PFSK-1 (cell line): ENCODE data around the gene FCHSD1.

Experiments
- FOXP2 ChIP-seq: optimal IDR thresholded peaks from 2 replicates; pipeline ENCODE3; 2011; ENCODE audit warnings: borderline replicate concordance, control low read depth, inconsistent platforms; ENCODE audit not compliant: insufficient read depth; ENCODE audit errors: extremely low read length, extremely low read depth
- POLR2AphosphoS5 ChIP-seq: IDR thresholded peaks from 2 replicates; pipeline ENCODE4 v1.6.1; 2012; ENCODE audit warnings: low read depth, mild to moderate bottlenecking, control low read depth, low read length, moderate library complexity
- REST ChIP-seq, 2 experiments: IDR thresholded peaks; 2 replicates each; pipeline versions ENCODE4 v1.6.1 to v1.8.0; 2011 to 2012; ENCODE audit warnings: low read depth in 2 of 2, low read length in 2 of 2, control low read depth in 1 of 2, inconsistent platforms in 1 of 2, mild to moderate bottlenecking in 1 of 2, moderate library complexity in 1 of 2; ENCODE audit not compliant: insufficient read depth in 1 of 2
- SIN3A ChIP-seq: IDR thresholded peaks from 2 replicates; pipeline ENCODE4 v1.6.1; 2012; ENCODE audit warnings: mild to moderate bottlenecking, low read length, moderate library complexity, borderline replicate concordance; ENCODE audit not compliant: insufficient read depth
- TAF1 ChIP-seq: IDR thresholded peaks from 2 replicates; pipeline ENCODE4 v1.6.1; 2012; ENCODE audit warnings: low read length, control low read depth, borderline replicate concordance; ENCODE audit not compliant: insufficient read depth

The FCHSD1 gene

GRCh38 chr5:141635646-141636045 lies 15.6 kb downstream of the FCHSD1 start:
- TF ChIP-seq TAF1 (no peak), FOXP2 (no peak), SIN3A (no peak), POLR2AphosphoS5 (no peak)

DNA sequence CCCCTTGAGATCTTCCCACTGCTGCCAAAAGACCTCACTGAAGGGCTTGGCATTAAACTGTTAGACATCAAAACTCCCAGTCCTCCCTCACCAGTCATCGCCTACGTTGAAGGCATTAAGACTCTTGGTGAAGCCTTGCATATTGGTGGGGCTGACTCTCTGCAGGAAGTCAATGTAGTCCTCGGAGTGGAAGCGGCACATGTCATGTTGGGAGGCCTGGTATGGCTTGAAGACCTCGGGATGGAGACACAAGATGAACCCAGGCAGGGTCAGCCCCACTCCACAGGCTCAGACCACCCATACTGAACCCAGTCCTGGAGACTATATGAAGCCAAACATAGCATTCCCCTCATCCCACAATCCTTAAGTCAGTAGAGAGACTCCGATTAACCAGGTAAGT lies 16.5 kb downstream of the FCHSD1 start:
- TF ChIP-seq REST (IDR thresholded peaks at IDR 0.05; ENCODE audit: insufficient read depth in 1 of 2, low read depth in 2 of 2, low read length in 2 of 2) (no peak), SIN3A (no peak), FOXP2 (no peak), POLR2AphosphoS5 (no peak), TAF1 (no peak)

- TF ChIP-seq POLR2AphosphoS5 (no peak), FOXP2 (no peak), TAF1 (no peak), SIN3A (no peak), REST (IDR thresholded peaks at IDR 0.05; ENCODE audit: insufficient read depth in 1 of 2, low read depth in 2 of 2, low read length in 2 of 2) (no peak)
Measured at GRCh38 chr5:141633871-141634561, 17.2 kb downstream of the FCHSD1 start.

DNA sequence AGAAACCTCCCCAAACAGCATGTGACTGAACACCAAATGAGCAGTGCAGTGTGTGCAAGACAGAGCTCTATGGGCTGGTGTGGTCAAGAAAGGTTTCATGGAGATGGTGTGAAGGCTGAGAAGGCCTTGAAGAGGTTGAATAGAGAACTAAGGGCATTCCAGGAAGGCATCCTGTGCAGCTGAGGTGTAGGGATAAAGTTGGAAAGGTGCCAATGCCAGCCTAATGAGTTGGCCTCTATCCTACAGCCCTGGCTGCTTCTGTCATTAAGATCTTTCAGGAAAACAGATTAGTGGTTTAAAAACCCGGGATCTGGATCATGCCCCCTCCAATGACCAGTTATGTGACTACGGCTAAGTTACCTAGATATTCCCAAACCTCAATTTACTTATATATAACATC lies 18.6 kb downstream of the FCHSD1 start:
- TF ChIP-seq POLR2AphosphoS5 (no peak), SIN3A (no peak), FOXP2 (no peak), REST (IDR thresholded peaks at IDR 0.05; ENCODE audit: insufficient read depth in 1 of 2, low read depth in 2 of 2, low read length in 2 of 2) (no peak), TAF1 (no peak)

GRCh38 chr5:141630570-141631140 lies 20.6 kb downstream of the FCHSD1 start:
- TF ChIP-seq SIN3A (no peak), REST (IDR thresholded peaks at IDR 0.05; ENCODE audit: insufficient read depth in 1 of 2, low read depth in 2 of 2, low read length in 2 of 2) (no peak), FOXP2 (no peak), TAF1 (no peak), POLR2AphosphoS5 (no peak)
